NCI-H1417 treated with DMSO at 0.1 percent for 48 hours (cell line): ENCODE data around the gene CISD3.
"Not testable (repeated sequence)": the region's sequence is repeated elsewhere in the genome, so short reads cannot be mapped to it uniquely, and the experiment has no call there.

ENCODE experiments used
- DNase-seq: peaks from one replicate; lab custom pipeline; 2025; lab: John Stamatoyannopoulos, UW

CISD3 gene

GRCh38 chr17:38707678-38708351 is 22.3 kb upstream of the CISD3 start:
- DNase-seq: no peak

GRCh38 chr17:38709104-38709820 is 20.9 kb upstream of the CISD3 start:
- no peak for DNase-seq

DNA sequence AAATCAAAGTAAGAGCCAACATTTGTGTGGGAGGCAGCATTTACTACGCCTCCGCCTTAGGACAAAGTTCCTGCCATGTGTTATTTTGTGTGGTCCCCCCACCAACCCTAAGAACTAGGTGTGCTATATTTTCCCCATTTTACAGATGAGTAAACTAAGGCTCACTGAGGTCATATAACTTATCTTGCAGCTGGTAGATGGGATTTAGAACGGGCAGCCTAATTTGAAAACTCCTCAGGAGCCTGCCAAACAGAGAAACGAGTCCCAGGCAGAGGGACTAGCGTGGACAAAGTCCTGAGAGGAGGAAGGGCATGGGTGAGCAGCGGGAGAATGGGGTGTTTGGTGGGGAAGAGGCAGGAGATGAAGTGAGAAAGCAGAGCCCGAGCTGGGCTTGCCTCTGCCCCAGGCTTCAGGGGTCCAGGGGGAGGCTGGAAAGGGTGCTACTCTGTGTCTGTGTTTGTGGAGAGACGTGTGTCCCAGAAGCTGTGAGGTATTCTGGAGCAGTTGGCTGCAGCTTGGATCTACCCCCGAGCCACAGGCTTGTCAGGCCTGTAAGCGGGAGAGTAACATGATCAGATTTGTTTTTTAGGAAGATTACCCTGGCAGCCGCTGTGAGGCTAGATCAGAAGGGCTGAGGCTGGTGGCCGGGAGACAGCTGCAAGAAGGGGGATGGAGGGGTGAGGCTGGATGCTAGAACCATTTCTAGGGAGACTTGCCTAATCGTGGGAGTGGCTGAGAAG is 20.1 kb upstream of the CISD3 start:
- no peak for DNase-seq

- no peak for DNase-seq
These were observed 19.6 kb upstream of the CISD3 start for GRCh38 chr17:38710604-38710962.

GRCh38 chr17:38710985-38711384 is 19.2 kb upstream of the CISD3 start:
- DNase-seq: no peak

DNA sequence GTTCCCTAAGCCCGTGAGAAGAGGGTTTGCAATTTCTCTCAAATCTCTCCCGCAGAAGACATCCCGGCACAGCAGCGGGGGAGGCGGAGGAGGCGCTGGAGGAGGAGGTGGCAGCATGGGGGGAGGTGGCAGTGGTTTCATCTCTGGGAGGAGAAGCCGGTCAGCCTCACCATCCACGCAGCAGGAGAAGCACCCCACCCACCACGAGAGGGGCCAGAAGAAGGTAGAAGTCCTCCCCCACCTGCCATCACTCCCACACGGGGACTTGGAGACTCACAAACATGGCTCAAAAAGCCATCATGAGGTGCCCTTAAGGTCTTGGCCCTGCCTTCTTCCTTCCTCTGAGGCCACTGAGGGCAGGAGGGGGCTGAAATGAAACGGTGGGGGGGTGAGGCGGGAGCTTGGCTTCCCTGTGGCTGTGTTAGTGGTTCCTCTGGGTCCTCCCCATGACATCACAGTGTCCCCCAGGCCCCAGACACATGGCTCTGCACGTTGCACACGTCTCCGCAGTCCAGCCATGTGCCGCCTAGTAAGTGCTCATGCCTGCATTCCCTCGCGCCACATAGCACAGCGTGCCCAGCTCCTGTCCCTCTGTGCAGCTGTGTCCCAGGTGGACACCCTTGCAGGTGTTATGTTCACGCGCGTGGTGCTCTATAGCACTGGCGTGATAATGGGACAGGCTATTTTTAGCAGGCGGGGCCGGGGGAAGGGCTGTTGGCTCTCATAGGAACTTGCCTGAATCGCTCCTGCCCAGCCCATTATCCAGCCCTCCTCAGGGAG is 18.2 kb upstream of the CISD3 start:
- no peak for DNase-seq

DNA sequence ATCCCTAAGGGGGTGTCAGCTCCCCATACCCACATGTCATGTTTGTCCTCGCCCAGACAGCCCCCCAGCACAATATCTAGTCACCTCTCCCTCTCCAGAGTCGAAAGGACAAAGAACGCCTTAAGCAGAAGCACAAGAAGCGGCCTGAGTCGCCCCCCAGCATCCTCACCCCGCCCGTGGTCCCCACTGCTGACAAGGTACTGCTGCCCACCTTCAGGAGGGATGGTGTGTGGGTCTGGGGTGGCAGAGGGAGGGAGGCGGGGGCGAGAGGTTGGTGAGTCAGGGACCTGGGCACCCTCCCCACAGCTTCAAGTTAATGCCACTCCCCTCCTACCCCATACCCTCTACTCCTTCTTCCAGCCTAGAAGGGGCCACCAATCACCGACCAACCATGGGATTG is 17.5 kb upstream of the CISD3 start:
- no peak for DNase-seq

- no peak for DNase-seq
These were observed 16.6 kb upstream of the CISD3 start for GRCh38 chr17:38713456-38714075.

GRCh38 chr17:38715216-38715943 is 14.8 kb upstream of the CISD3 start:
- DNase-seq: no peak

- DNase-seq: no peak
These were observed 13.7 kb upstream of the CISD3 start for GRCh38 chr17:38716368-38717005.

DNA sequence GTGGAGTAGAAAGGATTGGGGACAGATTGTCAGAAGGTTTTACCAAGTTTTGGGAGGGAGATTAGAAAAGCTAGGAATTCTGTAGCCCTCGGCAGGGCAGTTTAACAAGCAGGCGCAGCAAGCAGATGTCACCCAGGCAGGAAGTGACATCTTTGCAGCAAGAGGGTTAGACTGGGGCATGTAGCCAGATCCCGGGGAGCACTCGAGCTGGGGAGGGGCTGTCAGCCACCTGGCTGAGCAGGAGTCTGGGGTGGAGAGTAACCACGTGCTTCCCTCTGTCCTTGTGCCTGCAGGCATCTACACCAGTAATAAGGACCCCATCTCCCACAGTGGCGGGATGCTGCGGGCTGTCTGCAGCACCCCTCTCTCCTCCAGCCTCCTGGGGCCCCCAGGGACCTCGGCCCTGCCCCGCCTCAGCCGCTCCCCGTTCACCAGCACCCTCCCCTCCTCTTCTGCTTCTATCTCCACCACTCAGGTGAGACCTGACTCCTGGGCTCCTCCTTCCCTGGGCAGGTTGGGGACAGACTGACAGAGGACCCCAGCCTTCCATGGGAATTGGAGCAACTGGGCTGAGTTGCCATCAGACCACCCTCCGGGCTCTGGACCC is 12.9 kb upstream of the CISD3 start:
- DNase-seq: no peak

DNA sequence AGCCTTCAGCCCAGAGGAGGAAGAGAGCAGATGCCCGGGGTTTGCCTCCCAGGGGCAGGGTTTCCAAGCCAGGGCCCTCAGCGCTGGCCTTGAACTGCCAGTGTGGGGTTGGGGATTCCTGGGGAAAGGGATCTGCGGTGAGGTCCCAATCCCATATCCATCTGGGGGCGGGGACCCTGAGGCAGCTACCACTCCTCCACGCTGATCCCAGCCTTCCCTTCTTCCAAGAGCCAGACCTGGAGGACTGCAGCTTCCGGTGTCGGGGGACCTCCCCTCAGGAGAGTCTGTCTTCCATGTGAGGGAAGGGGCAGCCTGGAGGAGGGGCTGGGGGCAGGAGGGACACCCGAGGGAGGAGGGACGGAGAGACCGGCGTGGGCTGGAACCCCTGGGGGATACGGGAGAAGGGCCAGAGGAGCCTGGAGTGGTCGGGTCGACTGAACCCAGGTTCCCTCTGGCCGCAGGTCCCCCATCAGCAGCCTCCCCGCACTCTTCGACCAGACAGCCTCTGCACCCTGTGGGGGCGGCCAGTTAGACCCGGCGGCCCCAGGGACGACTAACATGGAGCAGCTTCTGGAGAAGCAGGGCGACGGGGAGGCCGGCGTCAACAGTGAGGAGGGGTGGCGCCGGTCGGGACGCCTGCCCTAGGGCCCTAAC is 10.7 kb upstream of the CISD3 start:
- DNase-seq: no peak

GRCh38 chr17:38719943-38720641 is 10.0 kb upstream of the CISD3 start:
- DNase-seq: no peak

GRCh38 chr17:38720941-38721340 is 9.2 kb upstream of the CISD3 start:
- no peak for DNase-seq

- DNase-seq: no peak
These were observed 8.3 kb upstream of the CISD3 start for GRCh38 chr17:38721802-38722201.

GRCh38 chr17:38724337-38724988 is 5.7 kb upstream of the CISD3 start:
- peak; percentile 21 for DNase-seq

GRCh38 chr17:38725066-38725465 is 5.1 kb upstream of the CISD3 start:
- no peak for DNase-seq

- not testable (repeated sequence) for DNase-seq
These were observed 4.0 kb upstream of the CISD3 start for GRCh38 chr17:38726145-38726544.

GRCh38 chr17:38727736-38728135 is 2.4 kb upstream of the CISD3 start:
- DNase-seq: no peak
